AG04449 (cell line): ENCODE results near the gene USP3.
"Not testable (repeated sequence)": the region's sequence is repeated elsewhere in the genome, so short reads cannot be mapped to it uniquely, and the experiment has no call there.

Experiments
- CTCF ChIA-PET: fragments of 350-600 bp; formaldehyde crosslinking; extraction: SDS; loops from one replicate; lab custom pipeline; 2021; ENCODE audit warnings: antibody characterized with exemption; lab: Yijun Ruan, JAX
- POLR2A ChIA-PET: fragments of 400-600, 350-600 bp; formaldehyde crosslinking; extraction: SDS; loops from one replicate; lab custom pipeline; 2020; ENCODE audit warnings: antibody characterized with exemption, inconsistent platforms; lab: Yijun Ruan, JAX
- DNase-seq: peaks from one replicate; pipeline ENCODE4 v3.0.0-alpha.2; 2010; ENCODE audit warnings: low read depth, low spot score
- H3K4me3 ChIP-seq: 2 replicates; pipeline ENCODE4 v1.5.1; 2011; ENCODE audit warnings: low read depth, mild to moderate bottlenecking, control low read depth, low read length
- TF ChIP-seq, protein P1 (sequence below): IDR thresholded peaks from one replicate; pipeline ENCODE4 v1.5.1; 2011; ENCODE audit warnings: mild to moderate bottlenecking, moderate library complexity, low read length, control low read depth, inconsistent platforms; ENCODE audit not compliant: insufficient read depth; ENCODE audit errors: missing control alignments

Gene USP3

GRCh38 chr15:63528138-63528659 lies 23.8 kb downstream of the USP3 start:
- ChIA-PET CTCF (interaction anchor here (1.0 kb wide), 1 partner anchor 19 kb away, joined by 4 read pairs; no protein-coding TSS in a partner anchor), POLR2A (no interaction called here)
- no peak for DNase-seq

DNA sequence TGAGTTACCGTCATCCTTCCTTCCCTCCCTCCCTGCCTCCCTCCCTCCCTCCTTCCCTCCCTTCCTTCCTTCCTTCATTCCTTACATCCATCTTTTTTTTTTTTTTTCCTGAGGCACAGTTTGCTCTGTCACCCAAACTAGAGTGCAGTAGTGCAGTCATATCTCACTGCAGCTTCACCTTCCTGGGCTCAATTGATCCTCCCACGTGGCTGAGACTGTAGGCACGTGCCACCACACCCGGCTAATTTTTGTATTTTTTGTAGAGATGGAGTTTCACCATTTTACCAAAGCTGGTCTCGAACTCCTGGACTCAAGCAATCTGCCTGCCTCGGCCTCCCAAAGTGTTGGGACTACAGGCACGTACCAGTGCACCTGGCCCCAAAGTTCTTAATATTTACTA lies 25.8 kb downstream of the USP3 start:
- no peak overlapping the region for H3K4me3 ChIP-seq
- CTCF ChIA-PET = interaction anchor here (0.9 to 1.4 kb wide), 2 partner anchors 25 to 63 kb away, joined by 3 to 5 read pairs; no protein-coding TSS in a partner anchor
- DNase-seq = no peak
- TF ChIP-seq, protein P1, sequence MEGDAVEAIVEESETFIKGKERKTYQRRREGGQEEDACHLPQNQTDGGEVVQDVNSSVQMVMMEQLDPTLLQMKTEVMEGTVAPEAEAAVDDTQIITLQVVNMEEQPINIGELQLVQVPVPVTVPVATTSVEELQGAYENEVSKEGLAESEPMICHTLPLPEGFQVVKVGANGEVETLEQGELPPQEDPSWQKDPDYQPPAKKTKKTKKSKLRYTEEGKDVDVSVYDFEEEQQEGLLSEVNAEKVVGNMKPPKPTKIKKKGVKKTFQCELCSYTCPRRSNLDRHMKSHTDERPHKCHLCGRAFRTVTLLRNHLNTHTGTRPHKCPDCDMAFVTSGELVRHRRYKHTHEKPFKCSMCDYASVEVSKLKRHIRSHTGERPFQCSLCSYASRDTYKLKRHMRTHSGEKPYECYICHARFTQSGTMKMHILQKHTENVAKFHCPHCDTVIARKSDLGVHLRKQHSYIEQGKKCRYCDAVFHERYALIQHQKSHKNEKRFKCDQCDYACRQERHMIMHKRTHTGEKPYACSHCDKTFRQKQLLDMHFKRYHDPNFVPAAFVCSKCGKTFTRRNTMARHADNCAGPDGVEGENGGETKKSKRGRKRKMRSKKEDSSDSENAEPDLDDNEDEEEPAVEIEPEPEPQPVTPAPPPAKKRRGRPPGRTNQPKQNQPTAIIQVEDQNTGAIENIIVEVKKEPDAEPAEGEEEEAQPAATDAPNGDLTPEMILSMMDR = no peak
- POLR2A ChIA-PET = no interaction called here

More at GRCh38 chr15:63528138-63528659, 23.8 kb downstream of the USP3 start:
- no peak overlapping the region for H3K4me3 ChIP-seq
- TF ChIP-seq, protein P1 = no peak

DNA sequence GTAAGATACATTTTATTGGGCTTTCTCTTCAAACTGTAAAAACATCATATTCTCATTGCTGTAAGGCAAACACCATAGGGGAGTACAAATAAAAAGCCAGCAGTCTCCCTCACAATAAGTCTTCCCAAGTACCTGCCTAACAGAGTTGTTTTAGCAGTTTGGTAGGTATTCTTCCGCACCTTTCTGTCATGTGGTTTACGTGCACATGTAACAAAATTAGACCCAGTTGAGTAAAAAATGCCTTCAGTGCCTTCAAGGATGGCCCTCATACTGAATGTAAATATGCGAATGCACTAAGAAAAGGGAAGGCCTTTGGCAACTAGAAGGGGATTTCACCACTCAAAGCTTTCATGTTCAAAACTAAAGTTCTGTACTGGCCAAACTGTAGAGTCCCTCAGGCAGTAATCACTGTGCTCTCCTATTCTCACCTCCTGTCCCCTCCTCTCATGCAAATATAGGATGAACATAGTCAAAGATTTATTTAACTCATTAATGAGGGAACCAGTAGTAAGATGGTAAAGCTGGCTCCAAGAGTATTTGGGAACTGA lies 26.4 kb downstream of the USP3 start:
- CTCF ChIA-PET = interaction anchor here (0.9 to 1.4 kb wide), 2 partner anchors 26 to 64 kb away, joined by 3 to 5 read pairs; no protein-coding TSS in a partner anchor
- POLR2A ChIA-PET = no interaction called here
- H3K4me3 ChIP-seq = no peak overlapping the region

GRCh38 chr15:63531586-63531985 lies 27.2 kb downstream of the USP3 start:
- POLR2A ChIA-PET = no interaction called here
- DNase-seq = no peak
- CTCF ChIA-PET = interaction anchor here (1.4 to 1.7 kb wide), 3 partner anchors 26 to 65 kb away, joined by 3 to 6 read pairs (median 5); no protein-coding TSS in a partner anchor
- TF ChIP-seq, protein P1 = no peak
- no peak overlapping the region for H3K4me3 ChIP-seq

More for the DNA sequence above, 26.4 kb downstream of the USP3 start:
- TF ChIP-seq, protein P1 = no peak
- DNase-seq = no peak

DNA sequence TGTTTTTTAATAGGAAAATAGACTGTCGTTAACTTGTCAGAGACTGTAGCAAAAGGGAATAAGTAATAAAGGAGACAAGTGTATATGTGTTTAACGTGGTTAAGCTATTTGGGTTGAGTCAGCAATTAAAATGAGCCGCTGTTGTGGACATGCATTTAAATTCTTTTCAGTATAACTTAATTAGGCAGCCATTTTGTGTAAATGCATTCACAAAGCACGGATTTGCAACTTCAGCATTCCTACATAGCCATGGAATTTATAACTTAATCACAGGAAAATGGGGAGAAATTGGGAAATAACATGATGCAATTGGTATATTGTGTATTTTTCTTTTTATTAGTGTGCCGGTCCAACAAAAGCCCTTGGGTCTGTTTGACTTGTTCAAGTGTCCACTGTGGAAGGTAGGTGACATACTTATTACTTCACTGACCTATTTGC lies 27.9 kb downstream of the USP3 start:
- ChIA-PET CTCF (interaction anchor here (1.0 to 1.7 kb wide), 3 partner anchors 27 to 241 kb away, joined by 3 to 6 read pairs (median 4); no protein-coding TSS in a partner anchor), POLR2A (no interaction called here)
- DNase-seq = no peak
- no peak overlapping the region for H3K4me3 ChIP-seq
- TF ChIP-seq, protein P1 = no peak

DNA sequence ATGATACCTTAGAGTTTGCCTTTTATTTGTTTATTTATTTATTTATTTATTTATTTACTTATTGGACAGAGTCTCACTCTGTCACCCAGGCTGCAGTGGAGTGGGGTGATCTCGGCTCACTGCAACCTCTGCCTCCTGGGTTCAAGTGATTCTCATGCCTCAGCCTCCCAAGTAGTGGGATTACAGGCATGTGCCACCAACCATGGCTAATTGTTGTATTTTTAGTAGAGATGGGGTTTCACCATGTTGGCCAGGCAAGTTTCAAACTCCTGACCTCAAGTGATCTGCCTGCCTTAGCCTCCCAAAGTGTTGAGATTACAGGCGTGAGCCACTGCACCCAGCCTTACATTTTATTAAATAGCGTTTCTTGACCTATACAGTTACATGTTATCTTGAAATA lies 30.5 kb downstream of the USP3 start:
- H3K4me3 ChIP-seq, CTCF ChIA-PET, POLR2A ChIA-PET, DNase-seq: not testable (repeated sequence)

DNA sequence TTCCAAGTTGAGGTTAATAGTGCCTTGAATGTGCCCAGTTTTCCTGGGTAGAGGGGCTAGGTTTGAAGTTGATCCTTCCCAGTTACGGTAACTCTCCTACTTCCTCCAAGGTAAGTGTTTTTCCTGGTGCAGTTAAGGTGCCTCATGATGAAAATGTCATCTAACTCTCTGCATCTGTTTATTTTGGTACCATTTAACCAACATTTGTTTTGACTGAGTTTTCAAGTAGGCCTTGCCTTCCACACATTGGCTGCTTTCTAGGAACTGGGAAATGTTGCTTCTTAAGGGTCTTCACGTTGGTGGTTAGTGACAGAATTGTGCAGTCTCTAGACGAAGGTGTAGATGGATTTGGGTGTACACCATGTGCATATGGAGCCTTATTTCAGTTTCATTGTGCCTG lies 31.3 kb downstream of the USP3 start:
- H3K4me3 ChIP-seq = no peak overlapping the region
- TF ChIP-seq, protein P1 = no peak
- no peak for DNase-seq
- POLR2A ChIA-PET = no interaction called here
- CTCF ChIA-PET = interaction anchor here (1.2 to 1.6 kb wide), 2 partner anchors 12 to 17 kb away, joined by 4 read pairs; no protein-coding TSS in a partner anchor
